T-helper 2 cell treated with Interferon-gamma antibody and Interleukin-4, amounts not matched to agents 5 μg/mL and 100 μg/mL, for 36 hours (primary cell): ENCODE measurements around the gene VEPH1.

Experiments used
- DNase-seq: peaks from one replicate; pipeline ENCODE4 v3.0.0; 2021; ENCODE audit warnings: low spot score
- H3K27ac Mint-ChIP-seq: one replicate; pipeline ENCODE4 v1.8.0; 2021; ENCODE audit warnings: mild to moderate bottlenecking, mixed read lengths
- H3K27me3 Mint-ChIP-seq: one replicate; pipeline ENCODE4 v1.8.0; 2021; ENCODE audit warnings: low read depth, mixed read lengths
- H3K36me3 Mint-ChIP-seq: one replicate; pipeline ENCODE4 v1.8.0; 2021; ENCODE audit warnings: low read depth, mixed read lengths
- H3K4me1 Mint-ChIP-seq: one replicate; pipeline ENCODE4 v1.8.0; 2021; ENCODE audit warnings: low read depth, mixed read lengths
- H3K4me3 Mint-ChIP-seq: one replicate; pipeline ENCODE4 v1.8.0; 2022; ENCODE audit warnings: mild to moderate bottlenecking, moderate library complexity, mixed read lengths
- H3K9me3 Mint-ChIP-seq: one replicate; pipeline ENCODE4 v1.8.0; 2021; ENCODE audit warnings: mixed read lengths

VEPH1 gene

DNA sequence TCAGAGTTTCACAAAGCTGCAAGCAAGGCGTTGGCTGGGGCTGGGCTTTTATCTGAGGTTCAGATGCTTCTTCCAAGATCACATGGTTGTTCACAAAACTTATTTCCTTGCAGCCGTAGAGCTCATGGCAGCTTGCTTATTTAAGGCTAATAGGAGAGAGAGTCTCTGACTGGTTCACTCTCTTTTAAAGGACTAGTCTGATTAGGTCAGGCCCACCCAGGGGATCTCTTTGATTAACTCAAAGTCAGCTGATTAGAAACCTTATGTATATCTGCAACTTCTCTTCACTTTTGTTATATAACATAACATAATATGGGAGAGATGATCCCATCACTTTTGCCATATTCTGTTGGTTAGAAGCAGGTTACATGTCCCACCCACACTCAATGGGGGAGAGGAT lies 243.4 kb downstream of the VEPH1 start:
- Mint-ChIP-seq H3K36me3 (no peaks in the 10 kb centered on the region), H3K27me3 (peaks cover 2% of the 10 kb centered on the region), H3K9me3 (no peaks in the 10 kb centered on the region), H3K4me1 (no peaks in the 10 kb centered on the region), H3K4me3 (no peak overlapping the region), H3K27ac (no peak overlapping the region)
- DNase-seq = no peak

DNA sequence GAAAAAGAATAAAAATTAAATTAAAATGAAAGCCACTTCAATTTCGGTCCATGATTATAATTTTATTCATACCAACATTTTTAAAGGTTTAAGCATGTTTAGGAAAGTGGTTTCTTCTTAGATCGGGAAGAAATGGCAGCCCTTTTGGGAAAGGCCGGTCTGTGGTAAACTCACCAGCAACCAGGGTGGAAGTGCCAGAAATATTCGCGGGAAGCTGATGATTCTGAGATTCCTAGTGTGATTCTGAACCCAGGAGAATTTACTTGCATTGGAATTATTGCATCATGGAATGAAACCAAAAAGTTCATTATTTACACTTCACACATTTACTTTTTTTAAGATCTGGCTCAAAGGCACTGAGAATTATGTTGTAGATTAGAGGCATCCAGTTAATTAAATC lies 246.1 kb downstream of the VEPH1 start:
- no peak for DNase-seq
- H3K4me1 Mint-ChIP-seq = no peaks in the 10 kb centered on the region
- no peak overlapping the region for H3K27ac Mint-ChIP-seq
- H3K9me3 Mint-ChIP-seq = no peaks in the 10 kb centered on the region
- peaks cover 2% of the 10 kb centered on the region for H3K27me3 Mint-ChIP-seq
- H3K4me3 Mint-ChIP-seq = no peak overlapping the region
- no peaks in the 10 kb centered on the region for H3K36me3 Mint-ChIP-seq

DNA sequence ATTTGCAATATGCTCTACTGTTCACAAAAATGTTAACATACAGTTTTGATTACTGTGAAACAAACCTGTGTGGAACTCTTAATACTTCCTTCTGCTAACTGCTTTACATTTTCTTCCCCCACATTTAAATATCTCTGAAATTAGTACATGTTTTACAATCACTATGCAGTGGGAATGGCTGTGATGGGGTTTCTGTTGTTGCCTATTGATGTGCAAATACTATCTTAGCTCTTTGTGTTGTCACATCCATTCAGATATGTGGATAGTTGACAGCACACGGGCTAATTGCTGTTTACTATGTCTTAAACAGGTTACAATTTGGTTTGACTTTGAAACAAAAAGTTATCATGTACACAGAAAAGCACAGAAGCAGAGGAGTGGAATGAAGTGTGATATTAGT lies 247.4 kb downstream of the VEPH1 start:
- H3K36me3 Mint-ChIP-seq = no peaks in the 10 kb centered on the region
- no peaks in the 10 kb centered on the region for H3K4me1 Mint-ChIP-seq
- no peak overlapping the region for H3K4me3 Mint-ChIP-seq
- no peak for DNase-seq
- H3K9me3 Mint-ChIP-seq = no peaks in the 10 kb centered on the region
- no peak overlapping the region for H3K27ac Mint-ChIP-seq
- H3K27me3 Mint-ChIP-seq = peaks cover 2% of the 10 kb centered on the region

DNA sequence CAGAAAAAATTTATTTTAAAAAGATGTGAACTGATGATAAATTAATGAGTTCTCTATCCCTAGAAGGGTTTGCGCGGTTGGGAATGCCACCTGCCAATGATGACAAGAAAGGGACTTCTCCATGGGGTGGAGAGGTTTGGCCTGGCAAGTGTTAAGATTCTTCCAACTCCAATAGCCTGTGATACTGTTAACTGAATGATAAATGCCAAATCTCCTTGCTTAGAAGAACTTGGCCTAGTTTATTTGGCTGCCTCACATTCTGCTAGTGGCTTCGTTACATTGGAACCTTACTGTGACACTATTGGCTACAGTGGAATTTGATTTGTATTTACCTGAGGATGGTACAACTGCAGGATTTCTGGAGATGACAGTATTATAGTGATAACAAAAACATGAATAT lies 251.5 kb downstream of the VEPH1 start:
- H3K27ac Mint-ChIP-seq = no peak overlapping the region
- peaks cover 2% of the 10 kb centered on the region for H3K27me3 Mint-ChIP-seq
- no peak overlapping the region for H3K4me3 Mint-ChIP-seq
- H3K9me3 Mint-ChIP-seq = no peaks in the 10 kb centered on the region
- H3K4me1 Mint-ChIP-seq = no peaks in the 10 kb centered on the region
- H3K36me3 Mint-ChIP-seq = no peaks in the 10 kb centered on the region
- no peak for DNase-seq

DNA sequence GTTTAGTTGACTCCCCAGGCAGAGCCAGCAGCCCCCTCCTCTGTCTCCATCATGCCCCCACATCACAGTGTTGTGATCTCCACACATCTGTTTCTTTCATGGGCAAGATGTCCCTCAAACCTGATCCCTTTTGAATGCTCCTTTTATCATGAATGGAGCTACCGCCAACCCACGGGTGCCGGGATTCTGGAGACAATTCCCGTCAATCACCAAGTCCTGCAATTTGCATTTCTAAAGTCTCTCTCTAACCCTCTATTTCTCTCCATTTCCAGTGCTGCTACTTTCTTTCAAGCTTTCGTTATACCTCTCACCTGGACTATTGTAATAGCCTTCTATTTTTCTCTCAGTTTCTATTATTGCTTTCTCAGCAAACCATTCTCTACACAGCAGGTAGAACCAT lies 253.6 kb downstream of the VEPH1 start:
- DNase-seq = no peak
- no peaks in the 10 kb centered on the region for H3K9me3 Mint-ChIP-seq
- H3K27ac Mint-ChIP-seq = no peak overlapping the region
- no peak overlapping the region for H3K4me3 Mint-ChIP-seq
- no peaks in the 10 kb centered on the region for H3K27me3 Mint-ChIP-seq
- H3K36me3 Mint-ChIP-seq = no peaks in the 10 kb centered on the region
- no peaks in the 10 kb centered on the region for H3K4me1 Mint-ChIP-seq

DNA sequence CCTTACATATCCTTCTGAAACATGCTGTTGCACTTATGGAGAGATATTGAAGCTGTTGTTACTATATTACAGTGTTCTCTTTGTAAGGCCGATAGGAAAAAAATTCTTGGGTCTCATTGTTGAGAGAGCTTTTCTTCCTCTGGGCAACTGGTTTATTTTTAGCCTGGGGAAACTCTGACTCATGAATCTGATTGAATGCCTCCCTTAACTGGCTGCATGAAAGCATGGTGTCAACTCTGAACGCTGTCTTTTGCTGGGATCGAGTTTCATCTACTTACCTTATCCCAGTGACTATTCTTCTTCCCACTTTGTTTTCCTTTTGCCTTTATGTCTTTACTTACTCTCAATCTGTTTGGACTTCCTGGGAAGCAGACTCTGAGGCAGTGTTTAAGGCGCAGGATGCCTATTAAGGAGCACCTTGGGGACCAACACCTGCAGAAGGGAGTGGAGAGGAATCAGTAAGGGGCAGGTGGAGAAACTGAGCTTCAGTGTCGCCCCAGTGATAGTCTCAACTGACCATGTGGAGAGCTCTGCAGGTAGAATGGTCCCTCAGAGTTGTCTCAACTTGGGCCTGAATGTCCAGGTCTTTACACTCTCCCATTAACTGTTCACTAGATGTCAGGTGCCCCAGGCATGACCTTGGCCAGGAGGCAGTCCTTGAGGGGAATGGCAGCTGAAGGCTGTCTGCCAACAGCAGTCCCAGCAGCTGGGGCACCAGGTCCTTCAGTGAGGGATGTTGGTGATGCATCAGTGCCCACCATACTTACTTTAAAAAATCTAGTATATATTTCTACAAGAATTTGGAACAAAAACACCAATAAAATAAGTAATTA lies 254.4 kb downstream of the VEPH1 start:
- no peak for DNase-seq
- H3K27me3 Mint-ChIP-seq = no peaks in the 10 kb centered on the region
- no peaks in the 10 kb centered on the region for H3K36me3 Mint-ChIP-seq
- H3K9me3 Mint-ChIP-seq = no peaks in the 10 kb centered on the region
- no peak overlapping the region for H3K4me3 Mint-ChIP-seq
- H3K27ac Mint-ChIP-seq = no peak overlapping the region
- no peaks in the 10 kb centered on the region for H3K4me1 Mint-ChIP-seq

DNA sequence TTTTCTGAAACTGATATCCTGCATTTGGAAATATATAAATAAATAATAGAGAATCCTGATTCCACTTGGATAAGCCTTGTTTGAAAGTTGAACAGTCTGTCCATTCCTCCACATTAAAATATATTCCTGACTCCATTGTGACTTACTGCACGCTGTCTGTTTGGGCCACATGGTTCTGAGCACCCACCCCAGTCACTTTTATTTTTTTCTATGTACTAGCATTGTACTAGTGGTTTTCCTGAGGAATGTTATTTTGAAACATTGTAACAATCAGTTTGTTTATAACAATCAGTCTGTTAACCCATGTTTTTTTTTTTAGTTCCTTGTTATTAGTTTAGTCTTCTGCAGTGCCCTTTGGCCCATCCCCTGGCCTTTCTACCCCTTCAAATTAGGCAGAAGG lies 255.8 kb downstream of the VEPH1 start:
- H3K36me3 Mint-ChIP-seq = no peaks in the 10 kb centered on the region
- H3K9me3 Mint-ChIP-seq = no peaks in the 10 kb centered on the region
- no peaks in the 10 kb centered on the region for H3K4me1 Mint-ChIP-seq

DNA sequence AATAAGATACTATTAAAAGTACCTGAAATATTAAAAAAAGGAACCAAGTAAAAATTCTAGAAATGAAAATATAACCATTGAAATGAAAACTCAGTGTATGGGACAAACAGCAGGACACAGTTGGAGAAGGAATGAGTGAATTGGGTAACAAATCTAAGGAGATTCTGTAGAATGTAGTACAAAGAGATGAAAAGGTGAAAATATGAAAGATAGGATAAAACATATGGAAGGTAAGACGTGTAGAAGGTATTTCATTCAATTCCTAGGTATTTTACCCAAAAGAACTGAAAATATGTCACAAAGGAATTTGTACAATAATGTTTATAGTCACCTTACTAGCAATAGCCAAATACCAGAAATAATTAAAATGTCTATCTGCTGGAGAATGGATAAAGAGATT lies 260.4 kb downstream of the VEPH1 start:
- DNase-seq = no peak
- peaks cover 7% of the 10 kb centered on the region for H3K27me3 Mint-ChIP-seq
- peaks cover 2% of the 10 kb centered on the region for H3K4me1 Mint-ChIP-seq
- no peak overlapping the region for H3K27ac Mint-ChIP-seq
- H3K36me3 Mint-ChIP-seq = no peaks in the 10 kb centered on the region
- no peak overlapping the region for H3K4me3 Mint-ChIP-seq
- no peaks in the 10 kb centered on the region for H3K9me3 Mint-ChIP-seq

More for the DNA sequence above, 255.8 kb downstream of the VEPH1 start:
- no peak for DNase-seq
- no peaks in the 10 kb centered on the region for H3K27me3 Mint-ChIP-seq
- H3K27ac Mint-ChIP-seq = no peak overlapping the region
- H3K4me3 Mint-ChIP-seq = no peak overlapping the region

DNA sequence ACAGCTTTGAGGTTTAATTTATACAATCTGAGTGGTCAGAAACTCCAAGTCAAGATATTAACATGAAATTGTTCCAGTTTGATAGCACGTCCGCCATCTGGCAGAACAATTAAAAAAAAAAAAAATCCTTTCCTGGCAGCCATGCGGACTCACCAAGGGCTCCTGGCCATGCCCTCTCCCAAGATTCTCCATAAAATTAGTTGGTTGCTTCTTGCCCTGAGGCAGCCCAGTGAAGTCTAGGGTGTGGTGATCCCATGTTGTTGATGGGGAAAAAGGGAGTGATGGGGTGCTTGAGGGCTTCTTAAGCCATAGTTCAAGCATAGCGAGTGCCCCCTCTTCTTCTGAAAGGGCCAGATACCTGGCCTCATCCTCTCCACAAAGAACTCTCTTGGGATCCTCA lies 261.6 kb downstream of the VEPH1 start:
- Mint-ChIP-seq H3K27me3 (peaks cover 7% of the 10 kb centered on the region), H3K4me3 (no peak overlapping the region), H3K36me3 (no peaks in the 10 kb centered on the region), H3K4me1 (peaks cover 2% of the 10 kb centered on the region), H3K27ac (no peak overlapping the region), H3K9me3 (no peaks in the 10 kb centered on the region)
- no peak for DNase-seq

DNA sequence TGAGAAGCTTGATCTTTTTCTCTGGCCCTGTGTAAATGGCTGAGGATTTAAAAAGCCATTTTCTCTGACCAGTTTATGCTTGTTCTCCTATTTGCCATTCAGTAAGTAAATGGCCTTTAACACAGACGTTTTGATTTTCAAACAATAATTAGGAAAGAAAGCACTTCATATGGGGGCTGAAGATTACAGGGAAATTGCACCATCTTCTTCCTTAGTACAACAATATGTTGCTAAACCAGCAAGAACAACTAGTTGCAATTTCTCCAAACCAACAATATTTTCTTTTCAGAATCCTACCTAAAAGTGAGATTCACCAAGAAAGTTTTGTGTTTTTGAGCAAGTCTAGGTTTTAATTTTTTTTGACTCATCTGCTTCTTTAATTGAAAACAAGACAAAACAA lies 262.8 kb downstream of the VEPH1 start:
- Mint-ChIP-seq H3K9me3 (no peaks in the 10 kb centered on the region), H3K4me1 (peaks cover 2% of the 10 kb centered on the region), H3K27ac (no peak overlapping the region), H3K27me3 (peaks cover 7% of the 10 kb centered on the region), H3K36me3 (no peaks in the 10 kb centered on the region), H3K4me3 (no peak overlapping the region)
- DNase-seq = no peak

DNA sequence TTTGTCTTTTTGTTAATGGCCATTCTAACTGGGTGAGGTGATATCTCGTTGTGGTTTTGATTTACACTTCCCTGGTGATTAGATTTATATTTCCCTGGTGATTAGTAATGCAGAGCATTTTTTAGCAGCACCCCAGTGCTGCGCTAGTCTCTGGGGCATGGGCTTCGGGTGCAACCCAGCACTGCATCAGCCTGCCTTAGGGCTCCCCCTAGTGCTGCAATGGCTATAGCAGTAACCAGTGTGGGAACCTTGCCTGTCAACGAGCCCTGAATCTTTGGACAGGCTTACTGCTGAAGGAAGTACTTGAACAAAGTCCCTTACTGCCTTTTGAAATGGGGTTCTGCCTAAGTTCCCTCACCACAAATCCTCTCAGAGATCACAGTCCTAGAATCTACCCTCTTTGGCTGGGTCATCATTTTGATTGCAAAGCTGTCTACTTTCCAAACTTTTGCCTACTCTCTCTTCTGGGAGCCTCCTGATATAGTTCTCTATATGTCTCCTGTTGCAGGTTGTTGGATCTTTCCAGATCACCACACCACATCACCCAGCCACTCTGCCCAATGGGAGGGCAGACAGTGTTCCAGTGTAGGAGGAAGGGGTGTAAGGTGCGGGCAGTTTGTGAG lies 264.0 kb downstream of the VEPH1 start:
- Mint-ChIP-seq H3K9me3 (no peaks in the 10 kb centered on the region), H3K27me3 (peaks cover 10% of the 10 kb centered on the region), H3K4me1 (peaks cover 2% of the 10 kb centered on the region), H3K36me3 (no peaks in the 10 kb centered on the region), H3K4me3 (no peak overlapping the region), H3K27ac (no peak overlapping the region)
- DNase-seq = peak; percentile 59

DNA sequence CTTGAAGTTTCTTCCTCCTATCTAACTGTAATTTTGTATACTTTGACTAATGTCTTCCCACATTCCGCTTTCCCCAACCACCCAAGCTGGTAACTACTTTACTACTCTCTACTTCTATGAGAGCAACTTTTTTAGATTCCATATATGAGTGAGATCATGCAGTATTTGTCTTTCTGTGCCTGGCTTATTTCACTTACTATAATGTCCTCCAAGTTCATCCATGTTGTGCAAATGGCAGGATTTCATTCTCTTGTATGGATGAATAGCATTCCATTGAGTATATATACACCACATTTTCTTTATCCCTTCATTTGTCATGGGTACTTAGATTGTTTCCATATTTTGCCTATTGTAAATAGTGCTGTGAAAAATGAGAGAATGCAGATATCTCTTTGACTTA lies 264.8 kb downstream of the VEPH1 start:
- H3K27ac Mint-ChIP-seq = no peak overlapping the region
- DNase-seq = no peak
- no peaks in the 10 kb centered on the region for H3K36me3 Mint-ChIP-seq
- H3K4me3 Mint-ChIP-seq = no peak overlapping the region
- H3K9me3 Mint-ChIP-seq = no peaks in the 10 kb centered on the region
- peaks cover 10% of the 10 kb centered on the region for H3K27me3 Mint-ChIP-seq
- peaks cover 2% of the 10 kb centered on the region for H3K4me1 Mint-ChIP-seq

DNA sequence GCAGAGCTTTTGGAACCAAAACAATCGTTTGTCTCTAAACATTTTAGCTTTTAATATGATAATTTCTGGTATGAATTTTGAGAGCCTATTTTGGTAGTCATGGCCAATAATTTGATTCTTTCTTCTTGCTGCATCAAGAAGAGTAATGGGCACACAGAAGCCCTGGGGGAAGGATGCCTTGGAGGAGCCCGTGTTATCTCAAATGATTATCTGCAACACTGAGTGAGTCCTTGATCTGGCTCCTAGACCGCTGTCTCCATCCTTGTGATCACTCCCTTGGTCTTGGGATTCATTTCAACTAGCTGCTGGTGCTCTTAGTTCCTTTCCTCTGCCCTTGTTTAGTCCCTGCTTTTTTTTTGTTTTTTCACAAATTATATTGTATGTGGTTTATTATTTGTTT lies 265.3 kb downstream of the VEPH1 start:
- H3K27me3 Mint-ChIP-seq = peaks cover 10% of the 10 kb centered on the region
- H3K9me3 Mint-ChIP-seq = no peaks in the 10 kb centered on the region
- no peak for DNase-seq
- H3K27ac Mint-ChIP-seq = no peak overlapping the region
- no peak overlapping the region for H3K4me3 Mint-ChIP-seq
- H3K4me1 Mint-ChIP-seq = peaks cover 2% of the 10 kb centered on the region
- no peaks in the 10 kb centered on the region for H3K36me3 Mint-ChIP-seq

DNA sequence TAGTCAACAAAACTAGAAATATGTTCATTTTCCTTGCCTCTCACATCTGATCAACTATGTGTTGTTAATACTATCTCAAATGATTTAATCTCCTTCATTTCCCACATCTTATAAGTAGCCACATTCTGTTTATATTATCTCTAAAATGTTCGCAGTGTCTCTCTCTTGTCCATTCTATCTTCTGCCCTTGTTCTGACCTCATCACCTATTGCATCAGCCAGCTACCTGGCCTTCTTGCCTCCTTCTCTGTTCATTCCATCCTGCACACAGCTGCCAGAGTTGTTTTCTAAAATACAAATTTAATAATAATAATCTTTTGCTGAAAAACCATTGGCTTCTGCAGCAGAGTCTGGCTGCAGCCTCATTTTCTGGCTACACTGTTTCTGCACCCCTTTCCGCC lies 267.9 kb downstream of the VEPH1 start:
- Mint-ChIP-seq H3K36me3 (no peaks in the 10 kb centered on the region), H3K27me3 (peaks cover 16% of the 10 kb centered on the region), H3K27ac (no peak overlapping the region), H3K9me3 (no peaks in the 10 kb centered on the region), H3K4me1 (peaks cover 2% of the 10 kb centered on the region), H3K4me3 (no peak overlapping the region)
- no peak for DNase-seq

DNA sequence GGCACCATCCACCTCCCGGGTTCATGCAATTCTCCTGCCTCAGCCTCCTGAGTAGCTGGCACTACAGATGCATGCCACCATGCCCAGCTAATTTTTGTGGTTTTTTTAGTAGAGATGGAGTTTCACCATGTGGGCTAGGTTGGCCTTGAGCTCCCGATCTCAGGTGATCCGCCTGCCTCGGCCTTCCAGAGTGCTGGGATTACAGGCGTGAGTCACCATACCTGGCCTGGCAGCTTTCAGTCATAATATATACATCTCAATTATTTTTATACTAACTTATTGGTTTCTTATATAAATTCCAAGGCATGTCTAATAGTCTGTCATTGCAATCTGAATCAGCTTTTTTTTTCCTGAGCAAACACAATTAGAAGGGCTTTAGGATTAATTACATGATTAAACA lies 269.3 kb downstream of the VEPH1 start:
- Mint-ChIP-seq H3K4me1 (peaks cover under 1% of the 10 kb centered on the region), H3K27ac (no peak overlapping the region), H3K36me3 (no peaks in the 10 kb centered on the region), H3K9me3 (no peaks in the 10 kb centered on the region), H3K4me3 (no peak overlapping the region), H3K27me3 (peaks cover 14% of the 10 kb centered on the region)
- DNase-seq = no peak
